Measurements from ENCODE around the gene SARDH. TPM values are rescaled to one million over a fixed set of nuclear protein-coding genes. Genes with fewer than 3 reads are reported as not detected.

Gene SARDH
- total RNA-seq, 1 experiment from 2014 or later: 5.6 TPM

DNA sequence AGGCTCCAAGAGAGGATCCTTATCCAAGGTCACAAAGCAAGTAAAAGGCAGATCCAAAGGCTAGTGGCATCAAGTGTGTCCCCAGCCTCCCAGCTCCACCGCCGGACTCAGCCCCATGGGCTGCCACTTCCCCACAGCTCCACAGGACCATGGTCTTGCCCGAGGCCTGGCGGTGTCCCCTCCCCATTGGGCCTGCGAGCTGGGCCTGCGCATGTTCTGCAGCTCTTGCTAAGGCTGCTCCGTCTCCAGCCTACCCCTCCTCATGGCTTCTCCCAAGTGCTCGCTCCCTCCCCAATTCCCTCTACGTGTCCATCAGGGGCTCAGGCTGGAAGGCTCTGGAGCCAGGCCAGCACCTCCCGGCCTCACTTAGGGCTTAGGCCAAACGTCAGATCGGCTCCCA lies 72.6 kb downstream of the SARDH start:
- H3K9me3 ChIP-seq (ENCODE audit: control insufficient read depth in 1 of 2, insufficient read depth in 1 of 2, low read depth in 1 of 2, low read length in 2 of 2): no peaks in the 10 kb centered on the region
- BruUV-seq (replicated peaks): no TSS peak
- H3K4me1 ChIP-seq (ENCODE audit: control insufficient read depth in 1 of 2, insufficient read depth in 2 of 2, low read length in 2 of 2): no peaks in the 10 kb centered on the region
- no peaks in the 10 kb centered on the region for H4K20me1 ChIP-seq (ENCODE audit: insufficient read depth)
- intact Hi-C loops (cut with micrococcal nuclease): no loop called here
- H3K27ac ChIP-seq (ENCODE audit: low read depth, low read length): no peak overlapping the region
- no peak overlapping the region for H3K4me2 ChIP-seq (ENCODE audit: low read length)
- ChIA-PET RAD21 (ENCODE audit: low non-redundant PET in 1 of 2, low total read pairs in 2 of 2, uncharacterized antibody in 2 of 2, unreplicated experiment in 2 of 2) (no interaction called here), CTCF (no interaction called here), POLR2A (no interaction called here)
- no peak for TF ChIP-seq EZH2 (IDR thresholded peaks at IDR 0.05)
- TF ChIP-seq FOSL1 (IDR thresholded peaks at IDR 0.05; ENCODE audit: low read depth): no peak
- TF ChIP-seq YY1 (IDR thresholded peaks at IDR 0.05; ENCODE audit: extremely low read depth, insufficient replicate concordance, low read depth, low read length): no peak
- no peak for TF ChIP-seq SIN3A (IDR thresholded peaks at IDR 0.05; ENCODE audit: low read depth)
- TF ChIP-seq EZH2phosphoT487 (IDR thresholded peaks at IDR 0.05; ENCODE audit: borderline replicate concordance): no peak
- no peak for TF ChIP-seq ELF1 (IDR thresholded peaks at IDR 0.05; ENCODE audit: borderline replicate concordance, low read depth)
- no peak for TF ChIP-seq POLR2AphosphoS5 (IDR thresholded peaks at IDR 0.05; ENCODE audit: low read depth, low read length)
- no peak for DNase-seq (ENCODE audit: low read depth, low spot score)
- no peaks in the 10 kb centered on the region for H3K79me2 ChIP-seq (ENCODE audit: insufficient read depth, low read length)
- no peaks in the 10 kb centered on the region for H3K36me3 ChIP-seq (ENCODE audit: control insufficient read depth in 1 of 2, insufficient read depth in 2 of 2, low read length in 2 of 2)
- no peak overlapping the region for H3K9ac ChIP-seq (ENCODE audit: low read length)
- ATAC-seq: no peak
- H3K27me3 ChIP-seq (ENCODE audit: insufficient read depth, low read length): no peaks in the 10 kb centered on the region
- H3K9me2 ChIP-seq (ENCODE audit: insufficient read depth): no peaks in the 10 kb centered on the region
- H3K4me3 ChIP-seq (replicated peaks in 1 of 2; ENCODE audit: low read depth in 1 of 2, low read length in 2 of 2): no peak overlapping the region
- H2AFZ ChIP-seq (ENCODE audit: low read depth, low read length, poor library complexity, severe bottlenecking): no peak overlapping the region

DNA sequence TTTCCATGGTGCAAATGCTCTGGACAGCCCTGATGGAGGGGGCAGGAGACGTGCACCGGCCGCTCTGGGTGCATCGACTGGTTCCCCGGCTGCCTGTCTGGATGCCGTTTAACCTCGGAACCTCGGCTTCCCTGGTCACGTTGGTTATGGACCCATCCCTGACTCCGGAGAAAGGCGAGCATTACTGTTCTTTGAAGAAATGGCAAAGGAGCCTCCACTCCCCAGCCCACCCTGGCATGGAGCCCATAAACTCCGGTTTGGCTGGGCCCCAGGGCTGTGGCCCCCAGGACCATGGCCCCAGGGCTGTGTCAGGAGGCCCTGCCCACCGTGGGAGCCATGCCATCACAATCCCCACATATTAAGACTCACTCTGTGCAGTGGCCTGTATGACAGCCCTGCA lies 73.1 kb downstream of the SARDH start:
- RAD21 ChIA-PET (ENCODE audit: low non-redundant PET in 1 of 2, low total read pairs in 2 of 2, uncharacterized antibody in 2 of 2, unreplicated experiment in 2 of 2): no interaction called here
- intact Hi-C loops (cut with micrococcal nuclease): no loop called here

More for the DNA sequence above, 73.1 kb downstream of the SARDH start:
- no TSS peak for BruUV-seq (replicated peaks)
- Histone ChIP-seq H3K9me2 (ENCODE audit: insufficient read depth) (no peaks in the 10 kb centered on the region), H3K79me2 (ENCODE audit: insufficient read depth, low read length) (no peaks in the 10 kb centered on the region), H3K27ac (ENCODE audit: low read depth, low read length) (no peak overlapping the region), H3K36me3 (ENCODE audit: control insufficient read depth in 1 of 2, insufficient read depth in 2 of 2, low read length in 2 of 2) (no peaks in the 10 kb centered on the region), H3K4me2 (ENCODE audit: low read length) (no peak overlapping the region), H3K4me3 (replicated peaks in 1 of 2; ENCODE audit: low read depth in 1 of 2, low read length in 2 of 2) (no peak overlapping the region), H3K9me3 (ENCODE audit: control insufficient read depth in 1 of 2, insufficient read depth in 1 of 2, low read depth in 1 of 2, low read length in 2 of 2) (no peaks in the 10 kb centered on the region), H2AFZ (ENCODE audit: low read depth, low read length, poor library complexity, severe bottlenecking) (no peak overlapping the region), H3K9ac (ENCODE audit: low read length) (no peak overlapping the region), H3K27me3 (ENCODE audit: insufficient read depth, low read length) (no peaks in the 10 kb centered on the region), H3K4me1 (ENCODE audit: control insufficient read depth in 1 of 2, insufficient read depth in 2 of 2, low read length in 2 of 2) (no peaks in the 10 kb centered on the region), H4K20me1 (ENCODE audit: insufficient read depth) (no peaks in the 10 kb centered on the region)
- ChIA-PET CTCF (interaction anchor here (1.0 kb wide), 1 partner anchor 76 kb away, joined by 4 read pairs; no protein-coding TSS in a partner anchor), POLR2A (no interaction called here)
- ATAC-seq: no peak
- no peak for DNase-seq (ENCODE audit: low read depth, low spot score)
- TF ChIP-seq ZFX (IDR thresholded peaks at IDR 0.05) (no peak), EZH2phosphoT487 (IDR thresholded peaks at IDR 0.05; ENCODE audit: borderline replicate concordance) (no peak), SP1 (IDR thresholded peaks at IDR 0.05; ENCODE audit: low read depth) (no peak), ELF1 (IDR thresholded peaks at IDR 0.05; ENCODE audit: borderline replicate concordance, low read depth) (no peak), CBX3 (IDR thresholded peaks at IDR 0.05; ENCODE audit: low read depth) (no peak), POLR2A (IDR thresholded peaks at IDR 0.05; ENCODE audit: borderline replicate concordance, extremely low read depth, insufficient read depth, insufficient read length) (no peak), EGR1 (IDR thresholded peaks at IDR 0.05; ENCODE audit: low read depth) (no peak), SRF (IDR thresholded peaks at IDR 0.05; ENCODE audit: low read depth) (no peak), ZNF274 (IDR thresholded peaks at IDR 0.05; ENCODE audit: low read depth, low read length) (no peak), JUND (IDR thresholded peaks at IDR 0.05) (no peak), EZH2 (IDR thresholded peaks at IDR 0.05) (no peak), TCF7L2 (IDR thresholded peaks at IDR 0.05; ENCODE audit: borderline replicate concordance, extremely low read depth, insufficient read depth, insufficient read length) (no peak), POLR2AphosphoS5 (IDR thresholded peaks at IDR 0.05; ENCODE audit: low read depth, low read length) (no peak)
- TF ChIP-seq, protein P1, sequence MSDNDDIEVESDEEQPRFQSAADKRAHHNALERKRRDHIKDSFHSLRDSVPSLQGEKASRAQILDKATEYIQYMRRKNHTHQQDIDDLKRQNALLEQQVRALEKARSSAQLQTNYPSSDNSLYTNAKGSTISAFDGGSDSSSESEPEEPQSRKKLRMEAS (IDR thresholded peaks at IDR 0.05): no peak
- TF ChIP-seq, protein P2, sequence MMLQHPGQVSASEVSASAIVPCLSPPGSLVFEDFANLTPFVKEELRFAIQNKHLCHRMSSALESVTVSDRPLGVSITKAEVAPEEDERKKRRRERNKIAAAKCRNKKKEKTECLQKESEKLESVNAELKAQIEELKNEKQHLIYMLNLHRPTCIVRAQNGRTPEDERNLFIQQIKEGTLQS (IDR thresholded peaks at IDR 0.05): no peak

Measured in HCT116 (cell line).